Nephron progenitor cell (in vitro differentiated cells): ENCODE results near the gene LAT.

ENCODE experiments used
- DNase-seq: peaks from one replicate; pipeline ENCODE4 v3.0.0; 2021
- H3K27ac Mint-ChIP-seq: 2 replicates; pipeline ENCODE4 v1.8.0; 2021; ENCODE audit warnings: mild to moderate bottlenecking, moderate library complexity, mixed read lengths
- H3K27me3 Mint-ChIP-seq: 2 replicates; pipeline ENCODE4 v1.8.0; 2021; ENCODE audit warnings: mild to moderate bottlenecking, low read depth, mixed read lengths; ENCODE audit not compliant: poor library complexity
- H3K36me3 Mint-ChIP-seq: 2 replicates; pipeline ENCODE4 v1.8.0; 2021; ENCODE audit warnings: low read depth, mixed read lengths
- H3K4me1 Mint-ChIP-seq: 2 replicates; pipeline ENCODE4 v1.8.0; 2021; ENCODE audit warnings: mixed read lengths
- H3K4me3 Mint-ChIP-seq: 2 replicates; pipeline ENCODE4 v1.8.0; 2021; ENCODE audit warnings: mild to moderate bottlenecking, moderate library complexity, mixed read lengths
- H3K9me3 Mint-ChIP-seq: 2 replicates; pipeline ENCODE4 v1.8.0; 2021; ENCODE audit warnings: mild to moderate bottlenecking, moderate library complexity, mixed read lengths
- CTCF ChIP-seq: fragments of 200-600 bp; sonication (generic); IDR thresholded peaks from 2 replicates; pipeline ENCODE4 v1.5.0; 2021; ENCODE audit warnings: antibody characterized with exemption

LAT gene

GRCh38 chr16:29028457-29029167 is 43.8 kb downstream of the LAT start:
- H3K4me1 Mint-ChIP-seq, result peaks cover 26% of the 10 kb centered on the region
- H3K27me3 Mint-ChIP-seq, result peaks cover 4% of the 10 kb centered on the region
- no peak for DNase-seq
- peak overlapping the region; percentile 59 for H3K27ac Mint-ChIP-seq
- no peaks in the 10 kb centered on the region for H3K36me3 Mint-ChIP-seq
- H3K4me3 Mint-ChIP-seq, result no peak overlapping the region
- TF ChIP-seq CTCF, result no peak
- no peaks in the 10 kb centered on the region for H3K9me3 Mint-ChIP-seq

GRCh38 chr16:29029168-29029994 is 44.5 kb downstream of the LAT start:
- DNase-seq, result peak; percentile 15
- Mint-ChIP-seq H3K36me3 (no peaks in the 10 kb centered on the region), H3K27me3 (peaks cover 4% of the 10 kb centered on the region), H3K4me1 (peaks cover 23% of the 10 kb centered on the region), H3K9me3 (no peaks in the 10 kb centered on the region), H3K4me3 (peak overlapping the region; percentile 38), H3K27ac (peak overlapping the region; percentile 59)
- TF ChIP-seq CTCF, result no peak

- Mint-ChIP-seq H3K27ac (peak overlapping the region; percentile 77), H3K9me3 (no peaks in the 10 kb centered on the region), H3K36me3 (no peaks in the 10 kb centered on the region), H3K27me3 (peaks cover 4% of the 10 kb centered on the region), H3K4me1 (peaks cover 21% of the 10 kb centered on the region), H3K4me3 (no peak overlapping the region)
- no peak for TF ChIP-seq CTCF
- no peak for DNase-seq
Measured at GRCh38 chr16:29030086-29030840, 45.4 kb downstream of the LAT start.
